Heart right ventricle (tissue), 16 donors: Measurements from ENCODE around the gene TRMU. TPM values are rescaled to one million over a fixed set of nuclear protein-coding genes. Genes with fewer than 3 reads are reported as not detected.

Source experiments
- ATAC-seq, 8 donors: fragments of 200-7000 bp; cut with Tn5 transposase; one replicate each; pipeline ENCODE4 v1.9.1; 2020; ENCODE audit warnings: mild to moderate bottlenecking in 8 of 8, moderate library complexity in 8 of 8, moderate number of reproducible peaks in 1 of 8
- DNase-seq, 2 donors: peaks; one replicate each; pipeline ENCODE4 v3.0.0-alpha.2; 2020
- H3K27ac ChIP-seq, 10 donors: fragments of 200-600 bp; sonication (generic) in 2 of 10; one replicate each; pipeline versions ENCODE4 v1.5.0 to v1.8.0; 2020 to 2022; ENCODE audit warnings: mild to moderate bottlenecking in 3 of 10
- H3K27me3 ChIP-seq, 7 donors: fragments of 200-600 bp; one replicate each; pipeline ENCODE4 v1.8.0; 2021 to 2022; ENCODE audit warnings: mild to moderate bottlenecking in 2 of 7
- H3K36me3 ChIP-seq, 9 donors: fragments of 200-600 bp; sonication (generic) in 1 of 9; one replicate each; pipeline versions ENCODE4 v1.5.0 to v1.8.0; 2020 to 2022; ENCODE audit warnings: mild to moderate bottlenecking in 2 of 9
- H3K4me1 ChIP-seq, 9 donors: fragments of 200-600 bp; sonication (generic) in 1 of 9; one replicate each; pipeline versions ENCODE4 v1.5.0 to v1.8.0; 2020 to 2022; ENCODE audit warnings: mild to moderate bottlenecking in 4 of 9
- H3K4me3 ChIP-seq, 10 donors: fragments of 200-600 bp; sonication (generic) in 2 of 10; one replicate each; pipeline versions ENCODE4 v1.5.0 to v1.8.0; 2020 to 2022; ENCODE audit warnings: mild to moderate bottlenecking in 7 of 10, moderate library complexity in 2 of 10
- H3K9me3 ChIP-seq, 11 donors: fragments of 200-600 bp in 10 of 11; sonication (generic) in 2 of 11; one replicate each; pipeline versions ENCODE4 v1.5.0 to v1.8.0; 2013 to 2022; ENCODE audit warnings: mild to moderate bottlenecking in 2 of 11, control low read depth in 1 of 11, moderate library complexity in 1 of 11
- WGBS, 2 donors: extraction: QIAGEN DNeasy Blood & Tissue Kit; methylation state at CpG; one replicate each; pipeline ENCODE4 v1.1.7; 2013; ENCODE audit warnings: inconsistent platforms in 1 of 2; 5-methylcytosine and 5-hydroxymethylcytosine counted together
- intact Hi-C, 10 donors: fragments of 100-400 bp; cut with DNase I; formaldehyde crosslinking; loops; one replicate each; pipeline versions ENCODE4 v1.11.1 to v1.14.2; 2022
- polyA plus RNA-seq, 2 donors: library from polyadenylated mRNA; stranded (reverse); fragments of 200-250 nt; gene quantifications; one replicate each; pipeline ENCODE4 v1.2.3, GENCODE V29; 2013
- total RNA-seq, 10 donors: library from RNA; stranded (reverse); fragmentation: NEBNext Ultra II Directional in 3 of 10; extraction: Animal tissue kit (Norgen Biotek cat#: 25700) in 3 of 10; gene quantifications; one replicate each; pipeline versions ENCODE4 v1.2.1 to v1.2.4, GENCODE V29; 2021 to 2023
- TF ChIP-seq, protein P1 (sequence below), 9 donors: fragments of 200-600 bp; sonication (generic) in 2 of 9; IDR thresholded peaks; one replicate each; pipeline versions ENCODE4 v1.5.0 to v1.8.0; 2021 to 2022; ENCODE audit warnings: antibody characterized with exemption in 9 of 9, mild to moderate bottlenecking in 5 of 9, moderate library complexity in 1 of 9
- donor health status: Arrhythmogenic right ventricular cardiomyopathy.
- donor health status: ischemic (EF 13 %, LVEDD 7.1; RV severe dilation, severe dysfunction).
- donor health status: healthy with polysubstance abuse.
- donor health status: DM: no; HTN: yes; CAD: no.
- donor health status: DM: no; HTN: no; CAD: no.
- donor health status: ischemic (EF 25% LVEDD 6.9; RV normal size, moderate dysfunction).
- donor health status: ischemic (EF 25% LVEDD 5.7; RV mildly dilated, moderate dysfunction).
- donor health status: healthy.
- donor health status: DM: yes; HTN: yes; CAD: no.
- donor health status: Ischemic cardiomyopathy.
- donor health status: ischemic (EF 35%, LVEDD 5.7; RV mildly dilated, moderate dysfunction).
- donor health status: nonischemic (EF 11% LVEDD 7.7; RV severe dilation, severe dysfunction).
- donor health status: DM: yes; HTN: yes; CAD: no.
- donor health status: PGD.
- donor health status: ischemic (EF 29% LVEDD 5.4; RV normal size, mild dysfunction).
- donor health status: nonischemic (EF 23%, LVEDD 6.1; RV moderate dilation, normal function).

Gene TRMU
- total and polyA plus RNA-seq, 12 donors, result 22.1 to 80.5 (median 31.1) TPM

GRCh38 chr22:46389081-46389480 lies 53.6 kb downstream of the TRMU start:
- intact Hi-C loops, result no loop called here
- Histone ChIP-seq H3K36me3 (no peaks in the 10 kb centered on the region), H3K27me3 (no peaks in the 10 kb centered on the region), H3K27ac (no peak overlapping the region), H3K9me3 (no peaks in the 10 kb centered on the region), H3K4me3 (no peak overlapping the region), H3K4me1 (peaks cover 0 to 7% (median 0%) of the 10 kb centered on the region in 9 donors)
- TF ChIP-seq, protein P1, sequence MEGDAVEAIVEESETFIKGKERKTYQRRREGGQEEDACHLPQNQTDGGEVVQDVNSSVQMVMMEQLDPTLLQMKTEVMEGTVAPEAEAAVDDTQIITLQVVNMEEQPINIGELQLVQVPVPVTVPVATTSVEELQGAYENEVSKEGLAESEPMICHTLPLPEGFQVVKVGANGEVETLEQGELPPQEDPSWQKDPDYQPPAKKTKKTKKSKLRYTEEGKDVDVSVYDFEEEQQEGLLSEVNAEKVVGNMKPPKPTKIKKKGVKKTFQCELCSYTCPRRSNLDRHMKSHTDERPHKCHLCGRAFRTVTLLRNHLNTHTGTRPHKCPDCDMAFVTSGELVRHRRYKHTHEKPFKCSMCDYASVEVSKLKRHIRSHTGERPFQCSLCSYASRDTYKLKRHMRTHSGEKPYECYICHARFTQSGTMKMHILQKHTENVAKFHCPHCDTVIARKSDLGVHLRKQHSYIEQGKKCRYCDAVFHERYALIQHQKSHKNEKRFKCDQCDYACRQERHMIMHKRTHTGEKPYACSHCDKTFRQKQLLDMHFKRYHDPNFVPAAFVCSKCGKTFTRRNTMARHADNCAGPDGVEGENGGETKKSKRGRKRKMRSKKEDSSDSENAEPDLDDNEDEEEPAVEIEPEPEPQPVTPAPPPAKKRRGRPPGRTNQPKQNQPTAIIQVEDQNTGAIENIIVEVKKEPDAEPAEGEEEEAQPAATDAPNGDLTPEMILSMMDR (IDR thresholded peaks at IDR 0.05), result no peak
- 91 to 93% methylated on average over 30 of the region's 30 CpGs for WGBS, 2 donors
- ATAC-seq (no peak), DNase-seq (no peak)

GRCh38 chr22:46390105-46390651 lies 54.7 kb downstream of the TRMU start:
- TF ChIP-seq, protein P1 (IDR thresholded peaks at IDR 0.05), result no peak
- intact Hi-C loops, result no loop called here
- DNase-seq (no peak), ATAC-seq (peak in 1 of 8 donors; percentile 17)
- no peaks in the 10 kb centered on the region for H3K36me3 ChIP-seq
- 71 to 75% methylated on average over 20 of the region's 20 CpGs for WGBS, 2 donors
- H3K4me1 ChIP-seq, result peaks cover 0 to 7% (median 0%) of the 10 kb centered on the region in 9 donors
- peak overlapping the region in 1 of 10 donors; percentile 38 for H3K27ac ChIP-seq
- peak overlapping the region in 1 of 10 donors; percentile 39 for H3K4me3 ChIP-seq
- no peaks in the 10 kb centered on the region for H3K27me3 ChIP-seq
- no peaks in the 10 kb centered on the region for H3K9me3 ChIP-seq

DNA sequence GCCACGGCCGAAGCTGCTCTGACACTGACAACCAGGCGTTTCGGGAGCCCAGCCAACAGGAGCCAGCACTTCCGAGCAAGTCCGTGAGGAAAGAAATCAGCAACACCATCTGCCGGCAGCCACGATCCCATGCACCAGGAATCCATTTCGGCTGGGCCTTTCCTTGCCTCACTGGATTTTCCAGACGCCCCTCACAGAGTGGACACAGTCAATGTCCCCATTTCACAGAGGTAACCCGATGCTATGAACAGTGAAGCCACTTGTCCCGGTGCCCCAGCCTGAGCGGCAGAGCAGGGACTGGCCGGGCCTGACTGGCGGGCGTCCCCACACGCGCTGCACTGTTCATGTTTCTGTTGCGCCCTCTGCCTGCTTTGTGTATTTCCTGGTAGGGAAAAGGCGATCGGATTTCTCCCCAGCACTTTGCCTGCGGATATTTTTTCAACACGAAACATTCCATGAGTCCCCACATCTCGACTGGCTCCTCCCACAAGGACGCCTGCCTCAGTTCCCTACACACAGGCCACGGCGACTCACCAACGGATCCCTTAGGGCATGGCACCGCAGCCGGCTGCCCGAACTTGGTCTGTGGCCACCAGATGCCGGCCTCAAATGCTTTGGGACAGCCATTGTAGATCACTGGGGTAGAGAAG lies 55.3 kb downstream of the TRMU start:
- peak overlapping the region in 2 of 10 donors; percentile 22 to 38 for H3K27ac ChIP-seq
- peak overlapping the region in 1 of 10 donors; percentile 39 for H3K4me3 ChIP-seq
- ATAC-seq, result peak; percentile 60 to 74 (median 70)
- H3K27me3 ChIP-seq, result no peaks in the 10 kb centered on the region
- H3K4me1 ChIP-seq, result peaks cover 0 to 7% (median 0%) of the 10 kb centered on the region in 9 donors
- TF ChIP-seq, protein P1 (IDR thresholded peaks at IDR 0.05), result peak in 8 of 9 donors; percentile 7 to 61 (median 36)
- no peaks in the 10 kb centered on the region for H3K9me3 ChIP-seq
- no peaks in the 10 kb centered on the region for H3K36me3 ChIP-seq
- DNase-seq, result peak; percentile 60 to 71
- intact Hi-C loops, result no loop called here
- WGBS, 2 donors, result 53 to 57% methylated on average over 32 of the region's 32 CpGs

DNA sequence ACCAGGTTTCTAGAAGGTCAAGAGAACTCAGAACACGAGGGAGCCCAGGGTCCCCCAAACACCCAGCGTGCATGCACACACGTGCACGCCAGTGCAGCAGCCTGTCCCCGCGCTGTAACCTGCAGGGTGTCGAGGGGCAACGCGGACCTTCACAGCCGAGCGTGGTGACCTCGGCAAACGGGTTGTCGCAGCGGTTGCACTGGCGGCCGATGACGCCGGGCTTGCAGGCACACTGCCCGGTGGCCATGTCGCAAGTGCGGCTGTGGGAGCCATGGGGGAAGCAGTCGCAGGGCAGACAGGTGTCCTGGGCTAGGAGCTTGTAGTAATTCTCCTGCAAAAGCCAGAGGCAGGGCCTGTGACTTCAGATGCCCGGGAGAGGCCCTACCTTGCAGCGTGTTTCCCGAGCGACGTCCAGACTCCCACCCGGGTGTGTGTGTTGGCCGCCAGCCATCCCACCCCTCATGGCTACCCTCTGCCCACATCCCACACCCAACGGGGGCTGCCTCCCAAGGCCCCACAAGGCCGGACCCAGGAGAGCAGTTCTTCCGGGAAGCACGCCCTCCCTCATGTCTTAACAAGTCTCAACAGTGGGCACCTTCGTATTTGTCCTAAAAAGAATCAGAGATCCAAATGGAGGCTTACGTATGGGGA lies 56.1 kb downstream of the TRMU start:
- Histone ChIP-seq H3K4me3 (no peak overlapping the region), H3K36me3 (no peaks in the 10 kb centered on the region), H3K27ac (no peak overlapping the region), H3K27me3 (no peaks in the 10 kb centered on the region), H3K9me3 (no peaks in the 10 kb centered on the region), H3K4me1 (peaks cover 0 to 7% (median 0%) of the 10 kb centered on the region in 9 donors)
- intact Hi-C loops, result no loop called here
- DNase-seq (no peak), ATAC-seq (peak in 1 of 8 donors; percentile 38)
- WGBS, 2 donors, result 92% methylated on average over 36 of the region's 36 CpGs
- TF ChIP-seq, protein P1 (IDR thresholded peaks at IDR 0.05), result no peak
